GM12892 (cell line): Measurements from ENCODE around the gene FBLN7.

Source experiments
- POLR2A ChIP-seq: IDR thresholded peaks from 2 replicates; pipeline ENCODE4 v1.6.1; 2011; ENCODE audit warnings: low read depth, low read length, control low read depth
- POLR2AphosphoS5 ChIP-seq: IDR thresholded peaks from 2 replicates; pipeline ENCODE4 v1.6.1; 2011; ENCODE audit warnings: low read depth, low read length, control low read depth

DNA sequence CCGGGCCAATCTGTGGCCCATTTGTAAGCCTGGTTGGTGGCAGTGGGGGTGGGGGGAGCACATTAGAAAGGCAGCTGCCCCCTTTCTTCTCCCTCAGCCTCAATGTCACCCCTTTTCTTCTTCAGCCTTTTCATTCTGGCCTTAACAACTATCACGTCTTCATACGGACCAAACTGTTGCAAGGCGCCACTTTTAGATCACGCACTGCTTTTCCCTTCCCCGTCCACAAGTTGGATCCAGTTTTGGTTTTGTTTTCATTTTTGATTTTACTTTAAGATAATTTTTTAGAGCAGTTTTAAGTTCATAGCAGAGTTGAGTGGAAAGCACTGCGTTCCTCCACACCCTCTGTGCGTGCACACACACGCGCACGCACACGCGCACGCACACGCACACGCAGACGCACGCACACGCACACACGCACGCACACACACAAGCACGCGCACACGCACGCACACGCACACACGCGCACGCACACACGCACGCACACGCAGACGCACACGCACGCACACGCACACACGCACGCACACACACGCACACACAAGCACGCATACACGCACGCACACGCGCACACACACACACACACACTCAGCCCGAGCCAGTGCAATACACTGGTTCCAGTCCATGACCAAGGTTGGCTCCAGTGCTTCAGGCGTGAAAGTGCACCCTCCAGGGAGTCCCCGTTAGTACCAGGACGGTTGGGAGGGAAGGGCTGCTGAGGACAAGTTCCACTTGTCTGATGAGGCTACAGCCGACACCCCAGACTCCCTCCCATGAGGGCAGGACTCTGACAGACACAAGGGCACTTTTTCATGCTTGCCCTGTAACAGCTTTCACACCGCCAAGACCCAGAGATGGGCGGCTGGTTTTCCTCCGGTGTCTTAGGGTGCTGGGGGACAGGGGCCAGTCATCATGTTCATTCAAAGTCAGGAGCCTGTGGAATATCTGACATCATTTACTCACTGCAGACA is 22.4 kb downstream of the FBLN7 start:
- TF ChIP-seq POLR2A (no peak), POLR2AphosphoS5 (no peak)
